GM19351 (cell line): ENCODE results near the gene EXD3.

Experiments used
- ATAC-seq: cut with Tn5 transposase; IDR thresholded peaks from one replicate; pipeline ENCODE4 v1.9.1; 2021; ENCODE audit warnings: mild to moderate bottlenecking, moderate library complexity; ENCODE audit not compliant: unreplicated experiment

EXD3 gene

DNA sequence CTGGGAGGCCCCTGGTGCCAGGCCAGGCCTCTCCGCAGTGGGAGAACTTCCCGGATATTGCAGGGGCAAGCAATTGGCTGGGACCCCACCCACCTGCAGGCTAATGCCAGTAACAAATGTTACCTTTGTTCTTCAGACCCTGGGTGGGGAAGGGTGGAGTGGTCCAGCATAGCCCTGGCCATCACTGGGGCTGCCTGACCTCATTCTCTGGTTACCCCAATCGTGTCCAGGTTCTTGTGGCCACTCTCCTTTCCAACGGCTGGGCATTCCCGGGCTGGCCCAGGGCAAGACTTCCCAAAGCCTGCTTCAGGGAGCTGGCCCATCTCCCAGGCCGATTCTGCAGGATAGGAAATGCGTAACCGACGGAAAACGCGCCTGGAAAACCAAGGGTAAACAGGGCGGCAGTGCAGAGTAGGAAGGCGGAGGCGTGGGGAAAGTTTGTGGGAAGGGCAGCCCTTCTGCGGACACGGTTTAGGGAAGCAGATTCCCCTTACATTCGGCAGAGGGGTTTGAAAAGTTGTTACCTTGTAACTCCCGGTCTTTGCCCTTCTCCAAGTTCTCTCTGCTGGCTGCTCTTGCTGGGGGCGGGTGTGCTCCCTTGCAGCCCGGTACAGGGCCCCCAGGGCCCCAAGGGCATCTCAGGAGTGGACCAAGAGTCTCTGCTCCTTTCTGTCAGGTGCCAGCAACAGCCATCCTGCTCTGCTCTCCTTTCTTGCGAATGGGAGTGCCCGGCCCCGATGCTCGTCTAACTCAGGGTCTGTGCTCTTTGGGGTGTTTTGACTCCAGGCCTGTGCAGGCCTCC is 124.4 kb downstream of the EXD3 start:
- no peak for ATAC-seq

DNA sequence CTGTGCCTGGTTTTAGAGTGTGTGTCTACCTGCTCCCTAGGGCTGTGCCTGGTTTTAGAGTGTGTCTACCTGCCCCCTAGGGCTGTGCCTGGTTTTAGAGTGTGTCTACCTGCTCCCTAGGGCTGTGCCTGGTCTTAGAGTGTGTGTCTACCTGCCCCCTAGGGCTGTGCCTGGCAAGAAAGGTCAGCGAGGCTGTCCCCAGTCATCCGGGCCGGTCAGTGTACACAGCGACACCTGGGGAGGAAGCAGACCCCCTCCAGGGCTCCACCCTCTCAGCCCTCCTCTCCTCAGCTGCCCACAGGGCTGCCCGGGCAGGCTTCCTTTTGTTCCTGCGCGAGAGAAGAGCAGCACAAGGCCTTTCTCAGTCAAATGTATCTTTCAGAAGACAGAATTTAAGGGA is 125.0 kb downstream of the EXD3 start:
- no peak for ATAC-seq

DNA sequence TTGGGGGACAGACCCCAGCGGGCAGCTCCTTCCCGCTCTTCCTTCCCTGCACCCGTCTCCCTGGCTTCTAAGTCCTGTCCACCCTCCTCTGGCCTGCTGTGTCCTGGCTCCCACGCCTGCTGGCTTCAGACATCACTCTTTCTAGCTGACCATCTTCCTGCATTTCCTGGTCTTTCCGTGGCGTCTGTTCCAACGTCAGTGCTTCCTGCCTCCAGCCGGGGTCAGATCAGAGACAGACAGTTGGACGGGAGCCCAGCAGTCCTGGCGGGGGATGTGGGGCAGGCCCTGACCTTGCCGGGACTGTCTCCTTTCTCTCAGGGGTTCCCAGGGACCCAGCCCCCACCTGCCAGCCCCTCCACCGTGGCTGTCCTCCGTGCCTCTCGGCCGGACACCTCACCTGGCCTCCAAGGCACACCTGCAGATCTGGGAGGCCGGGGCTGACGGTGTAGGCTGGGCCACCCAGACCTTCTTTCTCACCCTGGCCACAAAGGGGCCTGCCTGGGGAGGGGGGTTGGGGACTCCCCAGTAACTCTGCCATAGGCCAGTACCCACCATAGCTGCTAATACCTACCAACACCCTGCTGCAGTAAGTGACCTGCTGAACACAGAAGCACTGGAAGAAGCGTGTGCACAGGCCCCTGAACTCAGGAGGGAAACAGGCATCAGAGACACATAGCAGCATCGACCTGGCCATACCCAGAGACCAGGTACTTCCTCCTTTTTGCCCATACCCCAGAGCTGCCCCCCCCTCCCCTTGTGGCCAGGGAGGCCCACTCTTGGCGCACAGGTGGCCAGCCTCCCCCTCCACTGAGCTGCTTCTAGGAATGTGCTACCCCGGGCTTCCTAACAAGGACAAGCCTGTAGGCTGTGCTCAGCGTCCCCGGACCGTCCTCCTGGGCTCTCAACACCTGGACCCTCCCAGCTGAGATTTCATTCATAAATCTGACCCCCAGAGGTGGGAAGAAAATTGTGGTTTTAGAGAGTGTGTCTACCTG is 126.0 kb downstream of the EXD3 start:
- ATAC-seq = no peak

DNA sequence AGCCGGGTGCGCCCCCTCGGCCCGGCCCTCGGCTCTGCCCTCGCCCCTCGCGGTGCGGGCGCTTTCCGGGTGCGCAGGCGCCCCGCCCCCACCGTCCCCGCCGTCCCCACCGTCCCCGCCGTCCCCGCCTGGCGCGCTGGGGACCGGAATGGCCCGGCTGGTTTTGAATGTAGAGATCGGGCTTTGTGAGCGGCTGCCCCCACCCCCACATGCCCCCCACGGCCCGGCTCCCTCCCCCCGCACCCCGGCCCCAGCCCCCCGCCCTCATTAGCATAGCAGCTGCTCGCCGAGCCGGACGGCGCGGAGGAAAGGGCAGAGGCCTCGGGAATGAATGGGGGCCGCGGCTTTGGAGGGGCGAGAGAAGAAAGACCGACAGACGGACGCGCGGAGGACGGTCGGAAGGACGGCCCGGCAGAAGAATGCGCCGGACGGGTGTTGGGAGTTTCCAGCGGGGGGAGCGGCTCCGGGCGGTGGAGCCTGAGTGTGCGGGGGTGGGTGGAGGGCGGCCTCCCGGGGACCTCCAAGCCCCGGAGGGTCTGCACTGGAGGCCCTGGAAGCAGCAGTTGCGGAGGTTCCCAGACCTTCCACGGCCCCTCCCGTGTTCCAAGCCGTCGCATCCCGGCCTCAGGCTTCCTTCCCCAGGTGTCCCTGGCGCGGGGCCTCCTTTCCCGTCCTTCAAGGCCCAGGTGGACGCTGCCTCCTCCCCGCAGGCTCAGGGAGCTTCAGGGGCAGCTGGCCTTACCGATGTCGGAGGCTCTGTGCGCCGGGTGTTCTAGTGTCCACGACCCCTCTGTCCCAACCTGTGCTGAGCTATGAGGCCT is 126.9 kb downstream of the EXD3 start:
- no peak for ATAC-seq

DNA sequence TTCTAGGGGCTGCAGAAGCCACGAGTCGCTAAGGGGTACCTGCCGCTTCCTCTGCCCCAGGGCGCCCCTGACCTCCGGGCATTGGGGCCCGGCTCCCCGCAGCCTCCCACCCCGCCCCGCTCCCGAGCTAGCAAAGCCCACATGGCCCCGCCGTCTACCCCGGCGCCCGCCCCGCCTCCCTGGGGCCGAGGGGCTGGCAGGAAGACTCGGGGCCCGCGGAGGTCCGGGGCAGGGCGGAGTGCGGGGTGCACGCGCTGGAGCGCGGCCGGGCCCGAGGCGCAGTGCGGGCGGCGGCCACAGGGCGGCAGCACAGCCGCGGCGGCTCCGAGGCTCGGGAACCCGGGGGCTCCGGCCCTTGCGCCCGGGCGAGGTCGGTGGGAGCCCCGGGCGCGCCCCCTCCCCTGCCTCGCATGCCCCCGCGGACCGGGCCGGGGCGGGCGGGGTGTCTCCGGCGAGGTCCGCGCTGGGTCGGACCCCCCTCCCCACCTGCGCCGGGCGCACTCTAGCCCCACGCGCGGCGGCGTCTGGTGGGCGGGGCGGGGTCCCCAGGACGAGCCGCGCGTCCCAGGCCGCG is 127.6 kb downstream of the EXD3 start:
- peak; percentile 48 for ATAC-seq

DNA sequence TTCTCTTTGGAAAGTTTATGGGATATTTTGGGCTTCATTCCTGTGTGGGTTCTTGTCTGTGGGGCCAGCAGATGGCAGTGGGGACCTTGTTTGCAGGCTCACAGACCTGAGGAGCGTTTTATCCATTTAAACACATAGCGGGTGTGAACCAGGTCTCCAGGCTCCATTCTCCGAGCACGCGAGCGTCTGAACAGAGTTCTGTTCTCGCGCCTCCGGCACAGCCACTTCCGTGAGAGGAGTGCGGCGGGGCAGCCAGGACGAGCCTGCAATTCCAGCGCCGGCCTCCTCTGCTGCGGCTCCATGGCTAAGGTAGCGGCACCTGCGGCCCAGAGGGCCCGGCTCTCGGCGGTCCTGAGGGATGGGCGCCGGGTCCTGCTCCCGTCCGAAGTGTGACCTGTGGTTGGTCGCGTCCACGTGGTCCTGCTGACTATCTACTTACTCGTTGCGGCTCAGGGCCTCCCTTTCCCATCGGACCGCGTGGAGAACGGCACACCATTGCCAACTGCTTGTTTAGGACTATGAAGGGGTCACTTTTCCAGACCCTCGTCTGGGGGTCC is 128.2 kb downstream of the EXD3 start:
- no peak for ATAC-seq

DNA sequence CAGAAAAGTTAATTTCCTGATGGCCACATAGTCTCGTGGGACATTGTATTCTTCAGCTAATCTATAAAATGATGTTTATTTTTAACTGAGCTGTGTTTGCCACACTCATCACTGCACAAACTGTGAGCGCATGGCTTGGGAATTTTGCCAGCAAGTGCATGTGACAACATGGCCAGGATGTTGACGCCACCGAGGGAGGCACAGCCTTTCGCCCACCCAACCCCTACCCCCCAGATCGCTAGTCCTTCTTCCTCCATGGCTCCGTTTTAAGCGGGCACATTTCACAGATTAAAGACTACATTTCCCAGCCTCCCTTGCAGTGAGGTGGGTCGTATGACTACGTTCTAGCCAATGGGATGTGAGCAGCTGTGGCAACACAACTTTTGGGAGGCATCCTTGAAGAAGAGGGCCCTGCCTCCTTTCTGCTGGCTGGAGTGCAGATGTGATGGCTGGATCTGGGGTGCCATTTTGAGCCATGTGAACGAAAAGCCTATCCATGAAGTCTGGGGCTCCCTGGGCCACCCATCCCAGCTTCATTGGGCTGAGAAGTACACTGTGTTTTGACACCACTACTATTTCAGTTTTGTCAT is 128.8 kb downstream of the EXD3 start:
- no peak for ATAC-seq

DNA sequence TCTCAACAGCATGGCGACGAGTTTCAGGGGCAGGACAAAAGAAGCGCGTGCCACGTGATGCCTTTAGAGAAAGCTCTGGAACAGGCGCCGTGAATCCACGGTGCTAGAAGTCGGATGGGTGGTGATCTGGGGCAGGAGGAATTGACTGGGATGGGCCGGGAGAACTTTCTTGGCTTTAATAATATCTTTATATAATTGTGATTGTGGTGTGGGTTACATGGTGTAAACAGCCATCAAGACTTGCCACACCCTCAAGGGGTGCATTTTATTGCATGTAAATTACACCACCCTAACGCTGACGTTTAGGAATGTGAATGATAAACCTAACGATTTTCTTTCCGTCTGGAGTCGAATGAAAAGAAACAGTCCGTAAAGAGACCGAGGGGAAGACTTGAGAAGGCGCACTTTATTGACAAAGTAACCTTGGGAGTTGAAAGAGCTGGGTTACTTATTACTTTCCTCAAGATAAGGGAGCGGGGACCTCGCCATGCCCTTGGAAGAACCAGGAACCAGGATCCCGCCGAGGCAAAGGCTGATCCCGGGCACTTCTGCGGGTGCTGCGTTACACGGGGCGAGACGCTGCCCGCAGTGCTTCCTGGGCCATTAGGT is 129.4 kb downstream of the EXD3 start:
- ATAC-seq = no peak

- ATAC-seq = no peak
These were observed 129.9 kb downstream of the EXD3 start for GRCh38 chr9:137293094-137293481.

DNA sequence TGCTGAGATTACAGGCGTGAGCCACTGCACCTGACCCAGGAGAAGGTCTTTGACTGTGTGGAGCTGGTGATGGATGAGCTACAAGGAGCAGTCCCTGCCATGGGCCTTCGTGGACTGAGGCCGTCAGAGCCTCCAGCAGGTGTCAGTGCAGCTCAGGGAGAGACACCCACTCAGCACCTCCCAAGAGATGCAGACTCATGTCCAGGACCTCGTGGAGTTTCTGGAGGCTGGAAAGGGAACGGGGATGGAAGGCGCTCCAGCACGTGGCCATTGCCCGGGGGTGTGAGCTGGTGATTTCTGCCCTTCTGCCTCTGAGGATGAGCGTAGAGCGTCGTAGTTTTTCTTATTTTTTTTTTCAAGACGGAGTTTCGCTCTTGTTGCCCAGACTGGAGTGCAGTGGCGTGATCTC is 136.0 kb downstream of the EXD3 start:
- no peak for ATAC-seq

DNA sequence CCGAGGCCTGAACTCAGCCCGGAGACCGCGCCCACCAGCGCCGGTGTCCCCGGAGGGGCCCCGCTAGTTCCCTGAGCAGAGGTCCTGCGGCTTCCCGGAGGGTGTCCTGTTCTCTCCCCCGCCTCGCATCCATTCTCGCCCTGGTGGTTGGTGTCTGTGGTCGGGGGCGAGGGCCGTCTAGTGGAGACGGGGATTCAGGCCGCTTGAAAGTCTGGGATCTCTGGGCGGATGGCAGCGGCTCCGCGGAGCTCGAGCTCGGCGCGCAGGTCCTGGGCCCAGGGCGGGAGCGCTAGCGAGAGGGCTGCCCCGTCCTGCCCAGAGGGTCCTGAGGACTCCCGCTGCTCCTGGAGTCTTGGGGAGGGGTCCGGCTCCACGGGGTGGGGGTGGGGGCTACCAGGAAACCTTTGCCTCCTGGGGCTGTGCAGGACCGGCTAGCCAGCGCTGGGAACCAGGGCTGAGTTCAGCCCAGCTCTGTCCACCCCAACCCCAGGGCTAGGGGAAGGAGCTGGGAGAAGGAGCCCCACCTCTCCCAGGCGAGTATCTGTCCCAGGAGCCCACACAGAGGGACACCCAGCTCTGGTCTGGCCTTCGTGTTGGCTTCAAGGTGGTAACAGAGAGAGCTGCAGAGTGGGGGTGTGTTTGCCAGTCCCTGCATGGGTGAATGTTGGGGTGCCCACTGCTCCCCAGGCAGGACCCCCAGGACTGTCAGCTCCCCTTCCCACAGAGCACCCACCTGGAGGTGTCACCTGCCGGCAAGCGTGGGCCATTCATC is 141.4 kb downstream of the EXD3 start:
- ATAC-seq = no peak

DNA sequence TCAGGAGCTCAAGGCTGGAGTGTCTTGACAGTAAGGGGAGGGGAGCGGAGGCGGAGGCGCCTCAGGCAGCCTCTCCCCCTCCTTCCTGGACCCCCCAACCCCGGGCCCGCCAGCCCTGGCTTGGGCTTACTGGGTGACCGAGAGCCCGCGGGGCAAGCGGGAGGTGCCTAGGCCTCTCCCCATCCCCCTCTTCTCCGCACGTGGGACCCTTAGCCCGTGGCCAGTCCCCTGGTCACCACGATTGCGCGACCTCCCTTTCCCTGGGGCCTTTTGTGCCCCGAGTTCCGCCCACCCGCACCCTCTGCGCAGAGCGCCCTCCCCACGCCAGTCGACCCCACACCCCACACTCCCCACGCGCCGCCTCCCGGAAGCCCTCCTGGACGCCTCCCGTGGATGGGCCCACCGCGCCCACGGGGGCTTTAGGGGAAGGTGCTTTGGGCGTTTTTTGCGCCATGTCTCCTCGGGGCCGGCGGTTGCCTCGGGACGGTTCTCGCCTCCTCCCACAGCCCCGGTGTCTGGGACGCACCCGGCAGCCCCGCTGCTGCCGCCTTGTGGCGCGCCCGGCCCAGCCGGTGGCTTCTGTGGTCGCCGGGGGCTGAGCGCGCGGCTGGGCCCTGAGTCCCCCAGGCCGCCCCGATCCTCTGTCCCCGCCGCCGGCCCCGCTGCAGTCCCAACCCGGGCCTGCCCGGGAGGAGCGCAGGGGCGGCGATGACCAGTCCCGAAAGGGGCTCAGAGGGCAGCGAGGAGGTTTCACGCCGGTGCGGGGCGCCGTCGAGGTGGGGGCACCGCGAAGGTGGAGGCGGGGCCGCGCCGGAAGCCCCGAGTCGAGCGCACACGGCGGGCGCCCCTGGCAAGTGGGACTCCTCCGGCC is 142.3 kb downstream of the EXD3 start:
- ATAC-seq = no peak

GRCh38 chr9:137279741-137280473 is 143.1 kb downstream of the EXD3 start:
- ATAC-seq = no peak

DNA sequence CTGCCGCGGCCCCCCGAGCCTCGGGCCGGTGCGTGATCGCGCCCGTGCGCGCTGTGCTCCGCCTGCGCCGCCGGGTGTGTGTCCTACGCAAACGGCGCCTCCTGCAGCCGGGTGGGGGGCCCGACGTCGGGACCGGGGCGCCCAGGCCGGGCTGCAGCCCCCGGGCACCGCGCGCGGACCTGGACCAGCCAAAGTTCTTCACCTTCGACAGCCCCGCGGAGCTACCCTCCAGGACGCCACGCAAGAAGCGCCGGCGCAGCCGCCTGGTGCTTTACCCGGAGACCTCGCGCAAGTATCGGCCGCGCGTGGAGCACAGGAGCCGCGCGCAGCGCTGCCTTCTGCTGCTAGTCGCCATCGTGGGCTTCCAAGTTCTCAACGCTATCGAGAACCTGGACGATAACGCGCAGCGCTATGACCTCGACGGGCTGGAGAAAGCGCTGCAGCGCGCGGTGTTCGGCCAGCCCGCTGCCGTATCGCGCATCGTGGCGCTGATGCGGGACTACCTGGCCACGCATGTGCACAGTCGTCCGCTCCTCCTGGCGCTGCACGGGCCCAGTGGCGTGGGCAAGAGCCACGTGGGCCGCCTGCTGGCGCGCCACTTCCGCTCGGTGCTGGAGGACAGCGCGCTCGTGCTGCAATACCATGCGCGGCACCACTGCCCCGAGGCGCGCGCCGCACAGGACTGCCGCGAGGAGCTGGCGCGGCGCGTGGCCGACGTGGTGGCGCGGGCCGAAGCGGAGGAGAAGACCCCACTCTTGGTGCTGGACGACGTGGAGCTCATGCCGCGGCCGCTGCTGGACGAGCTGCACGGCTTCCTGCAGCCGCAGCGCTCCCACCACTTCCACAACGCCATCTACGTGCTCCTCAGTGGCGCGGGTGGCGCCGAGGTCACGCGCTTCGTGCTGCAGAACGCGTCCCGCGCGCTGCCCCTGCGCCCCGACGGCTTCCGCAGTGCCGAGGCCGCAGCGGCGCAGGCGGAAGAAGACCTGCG is 143.9 kb downstream of the EXD3 start:
- no peak for ATAC-seq

GRCh38 chr9:137278061-137278701 is 144.8 kb downstream of the EXD3 start:
- ATAC-seq = no peak
